Esophagus (tissue), 2 donors: ENCODE measurements around the gene NME5. TPM values are rescaled to one million over a fixed set of nuclear protein-coding genes. Genes with fewer than 3 reads are reported as not detected.

Experiments used
- H3K27ac ChIP-seq, 2 donors: one replicate each; pipeline ENCODE4 v1.5.1; 2013; ENCODE audit warnings: low read depth in 2 of 2, mild to moderate bottlenecking in 2 of 2, inconsistent platforms in 1 of 2, low read length in 1 of 2, moderate library complexity in 1 of 2
- H3K27me3 ChIP-seq, 2 donors: one replicate each; pipeline ENCODE4 v1.6.1; 2013; ENCODE audit warnings: low read length in 2 of 2, control low read depth in 1 of 2, mild to moderate bottlenecking in 1 of 2; ENCODE audit not compliant: insufficient read depth in 2 of 2, control insufficient read depth in 1 of 2
- H3K36me3 ChIP-seq, 2 donors: one replicate each; pipeline ENCODE4 v1.6.1; 2013; ENCODE audit warnings: low read length in 1 of 2; ENCODE audit not compliant: control insufficient read depth in 2 of 2, insufficient read depth in 2 of 2
- H3K4me1 ChIP-seq, 2 donors: one replicate each; pipeline ENCODE4 v1.6.1; 2013; ENCODE audit warnings: low read length in 1 of 2; ENCODE audit not compliant: control insufficient read depth in 2 of 2, insufficient read depth in 2 of 2
- H3K4me3 ChIP-seq, 2 donors: one replicate each; pipeline ENCODE4 v1.5.1; 2013; ENCODE audit warnings: low read length in 2 of 2, mild to moderate bottlenecking in 2 of 2, low read depth in 1 of 2, moderate library complexity in 1 of 2
- H3K9me3 ChIP-seq, 2 donors: one replicate each; pipeline ENCODE4 v1.6.1; 2013; ENCODE audit warnings: mild to moderate bottlenecking in 2 of 2, low read depth in 1 of 2, low read length in 1 of 2, moderate library complexity in 1 of 2; ENCODE audit not compliant: control insufficient read depth in 2 of 2, insufficient read depth in 1 of 2
- WGBS, 2 donors: extraction: QIAGEN DNeasy Blood & Tissue Kit; methylation state at CpG; one replicate each; pipeline ENCODE4 v1.1.7; 2013; 5-methylcytosine and 5-hydroxymethylcytosine counted together
- polyA plus RNA-seq, 2 donors: library from polyadenylated mRNA; stranded (reverse); fragments of 200-250 nt; gene quantifications; one replicate each; pipeline ENCODE4 v1.2.3, GENCODE V29; 2013
- donor health status: healthy with polysubstance abuse.
- donor health status: Bipolar disorder and iron deficiency.

Gene NME5
- polyA plus RNA-seq, 2 donors: 0.39 to 0.90 TPM

- 20 to 21% methylated on average over 6 of the region's 6 CpGs for WGBS, 2 donors
- no peaks in the 10 kb centered on the region for H3K9me3 ChIP-seq
Measured at GRCh38 chr5:138068742-138069600, 70.3 kb downstream of the NME5 start.

DNA sequence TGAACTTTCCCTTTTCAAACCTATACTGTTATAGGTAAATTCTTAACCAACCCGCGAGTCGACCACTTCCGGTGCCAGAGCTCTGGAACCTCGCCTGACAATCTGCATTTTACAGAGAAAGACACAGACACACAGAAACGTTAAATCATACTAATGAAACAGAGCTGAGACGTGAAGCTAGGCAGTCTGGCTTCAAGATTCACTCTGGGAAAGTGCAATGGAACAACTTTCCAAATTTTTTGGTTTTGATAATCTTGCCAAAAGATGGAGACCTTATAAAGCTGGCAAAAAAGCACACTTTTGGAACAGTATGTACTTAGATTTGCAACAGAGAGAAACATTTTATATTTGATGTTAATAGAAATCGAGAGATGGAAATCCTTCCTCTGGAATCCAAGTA, 71.3 kb downstream of the NME5 start:
- no peak overlapping the region for H3K27ac ChIP-seq
- no peaks in the 10 kb centered on the region for H3K4me1 ChIP-seq
- no peaks in the 10 kb centered on the region for H3K9me3 ChIP-seq
- WGBS, 2 donors: 87 to 89% methylated on average over 8 of the region's 8 CpGs
- no peak overlapping the region for H3K4me3 ChIP-seq
- H3K36me3 ChIP-seq: no peaks in the 10 kb centered on the region
- no peaks in the 10 kb centered on the region for H3K27me3 ChIP-seq

More at GRCh38 chr5:138068742-138069600, 70.3 kb downstream of the NME5 start:
- H3K36me3 ChIP-seq: no peaks in the 10 kb centered on the region
- H3K27ac ChIP-seq: no peak overlapping the region
- no peak overlapping the region for H3K4me3 ChIP-seq
- no peaks in the 10 kb centered on the region for H3K4me1 ChIP-seq
- H3K27me3 ChIP-seq: no peaks in the 10 kb centered on the region

Other genes starting within 250 kb of the NME5 start
- under 1 TPM in 1 of 2 donors, not detected in 1; 0.02 TPM for gene PKD2L2, start 250.0 kb downstream of the NME5 start, polyA plus RNA-seq
- gene FAM13B, start 106.3 kb downstream of the NME5 start, polyA plus RNA-seq: 1 to 10 TPM; 5.0 to 6.3 TPM
- not detected for gene WNT8A, start 55.4 kb downstream of the NME5 start, polyA plus RNA-seq
- 10 to 100 TPM; 25.0 to 34.7 TPM for gene BRD8, start 39.2 kb upstream of the NME5 start, polyA plus RNA-seq
- gene KIF20A, start 39.7 kb upstream of the NME5 start, polyA plus RNA-seq: 1 to 10 TPM; 8.8 to 9.9 TPM
- 10 to 100 TPM in 1 of 2 donors, 1 to 10 TPM in 1; 9.0 to 14.4 TPM for gene CDC23, start 73.9 kb upstream of the NME5 start, polyA plus RNA-seq
- under 1 TPM; 0.14 to 0.32 TPM for gene GFRA3, start 135.2 kb upstream of the NME5 start, polyA plus RNA-seq
- gene CDC25C, start 192.4 kb upstream of the NME5 start, polyA plus RNA-seq: 1 to 10 TPM; 1.0 to 1.6 TPM
- gene FAM53C, start 198.8 kb upstream of the NME5 start, polyA plus RNA-seq: 1 to 10 TPM; 7.4 to 8.7 TPM
- gene KDM3B, start 213.3 kb upstream of the NME5 start, polyA plus RNA-seq: 10 to 100 TPM; 18.7 to 20.7 TPM